Thyroid gland (tissue), 4 donors: ENCODE data around the gene RPL4. TPM values are rescaled to one million over a fixed set of nuclear protein-coding genes. Genes with fewer than 3 reads are reported as not detected.
A peak's percentile ranks its signal among the peaks of the same experiment; 100 is the strongest.

Source experiments
- DNase-seq, 2 donors: peaks; one replicate each; pipeline ENCODE4 v3.0.0-alpha.2; 2019
- H3K27ac ChIP-seq, 3 donors: fragments of 200-600 bp; sonication (generic); 1 replicate in 2 of 3; 2 replicates in 1 of 3; pipeline ENCODE4 v1.5.1; 2016 to 2019; ENCODE audit warnings: mild to moderate bottlenecking in 1 of 3, moderate library complexity in 1 of 3
- H3K27me3 ChIP-seq: fragments of 200-600 bp; sonication (generic); one replicate; pipeline ENCODE4 v1.5.1; 2019
- H3K36me3 ChIP-seq, 2 donors: fragments of 200-600 bp; sonication (generic); one replicate each; pipeline ENCODE4 v1.5.1; 2016 to 2019
- H3K4me1 ChIP-seq, 2 donors: fragments of 200-600 bp; sonication (generic); one replicate each; pipeline ENCODE4 v1.5.1; 2017 to 2019
- H3K4me3 ChIP-seq, 3 donors: fragments of 200-600 bp; sonication (generic); replicated peaks in 1 of 3; 1 replicate in 2 of 3; 2 replicates in 1 of 3; pipeline ENCODE4 v1.5.1; 2016; ENCODE audit warnings: mild to moderate bottlenecking in 1 of 3
- H3K9me3 ChIP-seq: fragments of 200-600 bp; sonication (generic); one replicate; pipeline ENCODE4 v1.5.1; 2017
- POLR2A ChIP-seq, 2 donors: fragments of 450-650 bp; IDR thresholded peaks; one replicate each; pipeline ENCODE4 v1.6.1; 2017; ENCODE audit warnings: antibody characterized with exemption in 2 of 2, mild to moderate bottlenecking in 2 of 2, moderate library complexity in 1 of 2
- WGBS, 2 donors: methylation state at CpG; one replicate each; pipeline ENCODE4 v1.1.5; 2017; 5-methylcytosine and 5-hydroxymethylcytosine counted together
- intact Hi-C: fragments of 100-400 bp; cut with DNase I; formaldehyde crosslinking; loops from one replicate; pipeline ENCODE4 v1.15.1; 2023
- total RNA-seq, 4 donors: library from RNA; depleted of rRNA; stranded (reverse); fragments of >200 nt; gene quantifications; one replicate each; pipeline ENCODE4 v1.2.3, GENCODE V29; 2016
- TF ChIP-seq, protein P1 (sequence below), 6 experiments: fragments of 200-600 bp in 3 of 6; fragments of 450-650 bp in 3 of 6; sonication (generic) in 3 of 6; IDR thresholded peaks; one replicate each; pipeline ENCODE4 v1.5.1; 2016 to 2019; ENCODE audit warnings: antibody characterized with exemption in 6 of 6, mild to moderate bottlenecking in 2 of 6, inconsistent platforms in 1 of 6, moderate library complexity in 1 of 6

The RPL4 gene
- total RNA-seq, 4 donors from 2014 or later = 3,485 to 7,540 (median 5,598) TPM

DNA sequence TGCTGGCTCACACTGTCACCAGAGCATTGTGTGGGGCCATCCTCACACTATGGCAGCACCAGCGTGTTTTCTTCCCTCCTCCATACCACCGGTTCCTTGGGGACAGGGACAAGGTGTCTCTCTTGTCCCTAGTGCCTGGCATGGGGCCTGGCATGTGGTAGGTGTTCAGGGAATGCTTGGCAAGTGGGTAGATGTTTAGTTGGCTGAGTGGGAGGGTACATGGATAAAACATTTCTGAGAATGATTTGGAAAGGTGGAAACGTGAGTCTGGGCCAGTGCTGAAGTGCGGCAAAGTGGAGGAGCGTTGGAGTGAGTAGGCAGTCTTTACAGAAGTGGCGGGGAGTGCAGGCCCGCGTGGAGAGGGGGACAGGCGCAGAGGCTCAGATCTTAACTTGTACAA is 22.1 kb downstream of the RPL4 start:
- intact Hi-C loops = no loop called here
- Histone ChIP-seq H3K9me3 (no peaks in the 10 kb centered on the region), H3K27me3 (no peaks in the 10 kb centered on the region), H3K4me3 (no peak overlapping the region), H3K4me1 (peaks cover 0 to 9% of the 10 kb centered on the region in 2 donors), H3K36me3 (no peaks in the 10 kb centered on the region), H3K27ac (peak overlapping the region in 1 of 3 donors; percentile 24)
- TF ChIP-seq, protein P1, sequence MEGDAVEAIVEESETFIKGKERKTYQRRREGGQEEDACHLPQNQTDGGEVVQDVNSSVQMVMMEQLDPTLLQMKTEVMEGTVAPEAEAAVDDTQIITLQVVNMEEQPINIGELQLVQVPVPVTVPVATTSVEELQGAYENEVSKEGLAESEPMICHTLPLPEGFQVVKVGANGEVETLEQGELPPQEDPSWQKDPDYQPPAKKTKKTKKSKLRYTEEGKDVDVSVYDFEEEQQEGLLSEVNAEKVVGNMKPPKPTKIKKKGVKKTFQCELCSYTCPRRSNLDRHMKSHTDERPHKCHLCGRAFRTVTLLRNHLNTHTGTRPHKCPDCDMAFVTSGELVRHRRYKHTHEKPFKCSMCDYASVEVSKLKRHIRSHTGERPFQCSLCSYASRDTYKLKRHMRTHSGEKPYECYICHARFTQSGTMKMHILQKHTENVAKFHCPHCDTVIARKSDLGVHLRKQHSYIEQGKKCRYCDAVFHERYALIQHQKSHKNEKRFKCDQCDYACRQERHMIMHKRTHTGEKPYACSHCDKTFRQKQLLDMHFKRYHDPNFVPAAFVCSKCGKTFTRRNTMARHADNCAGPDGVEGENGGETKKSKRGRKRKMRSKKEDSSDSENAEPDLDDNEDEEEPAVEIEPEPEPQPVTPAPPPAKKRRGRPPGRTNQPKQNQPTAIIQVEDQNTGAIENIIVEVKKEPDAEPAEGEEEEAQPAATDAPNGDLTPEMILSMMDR (IDR thresholded peaks at IDR 0.05) = no peak
- TF ChIP-seq POLR2A (IDR thresholded peaks at IDR 0.05) = no peak
- 87 to 91% methylated on average over 9 of the region's 9 CpGs for WGBS, 2 donors
- DNase-seq = no peak

DNA sequence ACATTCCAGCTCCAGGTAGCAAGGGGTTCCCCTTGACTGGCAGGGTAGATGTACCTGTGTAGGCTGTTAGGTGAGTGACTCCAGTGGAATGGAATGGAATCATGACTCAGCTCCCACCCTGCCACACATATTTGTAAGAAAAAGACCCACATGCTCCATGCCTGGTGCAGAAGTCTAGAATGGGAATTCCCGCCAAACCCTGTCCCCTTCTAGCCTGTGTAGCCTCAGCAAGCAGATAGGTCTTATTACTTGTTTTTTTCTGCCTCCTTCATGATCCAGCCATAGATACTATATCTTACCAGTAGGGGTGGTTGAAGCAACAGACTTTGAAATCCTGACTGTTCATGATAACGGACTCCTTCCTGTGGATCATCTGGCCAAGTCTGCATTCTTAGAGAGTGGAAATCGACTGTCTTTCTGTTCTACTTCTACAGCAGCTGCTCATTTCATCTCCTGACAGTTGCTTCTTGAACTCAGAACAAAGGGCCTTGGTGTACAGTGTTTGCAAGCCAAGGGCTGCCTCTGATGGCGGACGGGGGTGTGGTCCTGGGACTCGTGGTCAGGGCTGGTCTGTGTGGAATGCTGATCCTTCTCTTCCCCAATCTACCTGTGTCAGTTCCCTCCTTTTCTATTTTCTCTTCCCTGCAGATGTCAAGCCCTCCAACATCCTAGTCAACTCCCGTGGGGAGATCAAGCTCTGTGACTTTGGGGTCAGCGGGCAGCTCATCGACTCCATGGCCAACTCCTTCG is 23.4 kb downstream of the RPL4 start:
- Histone ChIP-seq H3K4me1 (peaks cover 0 to 9% of the 10 kb centered on the region in 2 donors), H3K27ac (no peak overlapping the region), H3K9me3 (no peaks in the 10 kb centered on the region), H3K36me3 (no peaks in the 10 kb centered on the region), H3K27me3 (no peaks in the 10 kb centered on the region), H3K4me3 (no peak overlapping the region)
- TF ChIP-seq POLR2A (IDR thresholded peaks at IDR 0.05) = no peak
- TF ChIP-seq, protein P1 (IDR thresholded peaks at IDR 0.05) = no peak
- no peak for DNase-seq
- intact Hi-C loops = no loop called here
- 94 to 97% methylated on average over 10 of the region's 10 CpGs for WGBS, 2 donors

DNA sequence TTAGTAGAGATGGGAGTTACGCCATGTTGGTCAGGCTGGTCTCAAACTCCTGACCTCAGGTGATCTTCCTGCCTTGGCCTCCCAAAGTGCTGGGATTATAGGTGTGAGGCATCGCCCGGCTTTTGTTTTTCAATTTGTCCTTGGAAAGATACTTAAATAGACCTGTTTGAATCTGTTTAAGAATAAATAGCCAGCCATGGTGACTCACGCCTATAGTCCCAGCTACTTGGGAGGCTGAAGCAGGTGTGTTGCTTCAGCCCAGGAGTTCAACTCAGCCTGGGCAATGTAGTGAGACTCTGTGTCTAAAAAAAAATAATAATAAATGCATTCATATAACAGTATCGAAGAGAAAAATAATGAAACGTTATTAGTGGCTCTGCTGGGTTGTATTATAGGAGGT is 24.4 kb downstream of the RPL4 start:
- no peak for DNase-seq
- WGBS, 2 donors = 96 to 99% methylated on average over 6 of the region's 6 CpGs
- TF ChIP-seq POLR2A (IDR thresholded peaks at IDR 0.05) = no peak
- TF ChIP-seq, protein P1 (IDR thresholded peaks at IDR 0.05) = no peak

DNA sequence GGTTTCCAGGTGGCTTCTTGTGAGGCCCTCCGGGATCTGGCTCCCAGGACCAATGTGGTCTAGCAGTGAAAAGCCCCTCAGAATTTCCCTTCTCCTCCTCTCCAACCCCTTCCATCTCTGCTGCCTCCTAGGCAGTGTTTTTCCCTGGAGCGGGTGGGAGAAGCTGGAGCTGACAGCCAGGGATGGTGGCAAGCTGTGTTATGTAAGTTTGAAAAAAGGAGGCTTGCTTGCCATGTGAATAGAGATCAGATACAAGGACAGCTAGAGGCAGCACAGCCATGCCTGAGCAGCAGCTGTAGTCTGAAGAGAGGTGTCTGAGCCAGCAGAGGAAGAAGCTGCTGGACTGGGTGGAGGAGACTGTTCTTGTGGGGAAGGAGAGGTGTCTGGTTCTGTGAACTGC is 27.6 kb downstream of the RPL4 start:
- intact Hi-C loops = no loop called here
- H3K4me1 ChIP-seq = no peaks in the 10 kb centered on the region
- 89 to 92% methylated on average over 2 of the region's 2 CpGs for WGBS, 2 donors

More for the DNA sequence above, 24.4 kb downstream of the RPL4 start:
- H3K36me3 ChIP-seq = no peaks in the 10 kb centered on the region
- intact Hi-C loops = no loop called here
- no peak overlapping the region for H3K27ac ChIP-seq
- peaks cover 0 to 9% of the 10 kb centered on the region in 2 donors for H3K4me1 ChIP-seq
- no peaks in the 10 kb centered on the region for H3K27me3 ChIP-seq
- H3K9me3 ChIP-seq = no peaks in the 10 kb centered on the region
- H3K4me3 ChIP-seq = no peak overlapping the region

DNA sequence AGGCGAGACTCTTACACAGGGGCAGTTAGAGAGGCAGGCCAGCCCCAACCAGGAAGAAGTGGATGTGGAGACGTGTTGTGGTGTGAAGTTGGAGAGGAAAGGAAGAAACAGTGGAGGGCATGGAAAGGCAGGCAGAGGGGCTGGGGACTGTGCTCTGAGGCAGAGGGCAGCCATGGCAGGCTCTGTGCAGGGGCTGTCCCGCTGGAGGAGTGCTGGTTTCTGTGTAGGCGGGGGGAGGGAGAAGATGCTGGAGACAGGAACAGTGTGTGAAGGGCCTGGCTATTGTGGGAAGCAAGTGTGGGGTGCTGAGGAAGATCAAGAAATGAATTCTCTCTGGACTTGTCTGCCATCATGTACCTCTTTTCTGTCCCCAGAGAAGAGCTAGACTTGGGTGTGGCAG is 28.1 kb downstream of the RPL4 start:
- H3K27ac ChIP-seq = no peak overlapping the region
- H3K4me3 ChIP-seq = no peak overlapping the region
- WGBS, 2 donors = 87 to 88% methylated on average over 4 of the region's 4 CpGs
- intact Hi-C loops = no loop called here
- H3K27me3 ChIP-seq = no peaks in the 10 kb centered on the region
- H3K36me3 ChIP-seq = no peaks in the 10 kb centered on the region
- no peak for DNase-seq
- TF ChIP-seq, protein P1 (IDR thresholded peaks at IDR 0.05) = no peak
- no peak for TF ChIP-seq POLR2A (IDR thresholded peaks at IDR 0.05)
- H3K9me3 ChIP-seq = no peaks in the 10 kb centered on the region
- H3K4me1 ChIP-seq = no peaks in the 10 kb centered on the region

More for the DNA sequence above, 27.6 kb downstream of the RPL4 start:
- Histone ChIP-seq H3K27ac (no peak overlapping the region), H3K27me3 (no peaks in the 10 kb centered on the region), H3K4me3 (no peak overlapping the region), H3K36me3 (no peaks in the 10 kb centered on the region), H3K9me3 (no peaks in the 10 kb centered on the region)
- TF ChIP-seq POLR2A (IDR thresholded peaks at IDR 0.05) = no peak
- TF ChIP-seq, protein P1 (IDR thresholded peaks at IDR 0.05) = no peak
- no peak for DNase-seq
